ENCODE data around the gene C19orf25.

C19orf25 gene

GRCh38 chr19:1489463-1490310 lies 10.7 kb upstream of the C19orf25 start:
- peak overlapping the region; percentile 78 to 85 for H3K27ac ChIP-seq (ENCODE audit: low read depth in 2 of 2, low read length in 2 of 2)
- peak overlapping the region; percentile 88 to 92 for H3K4me3 ChIP-seq (ENCODE audit: low read length in 2 of 2)
- no peaks in the 10 kb centered on the region for H3K36me3 ChIP-seq (ENCODE audit: control insufficient read depth in 2 of 2, insufficient read depth in 2 of 2, low read length in 2 of 2)
- H3K27me3 ChIP-seq (ENCODE audit: control insufficient read depth in 2 of 2, insufficient read depth in 2 of 2, low read length in 2 of 2): peaks cover 0 to 7% of the 10 kb centered on the region in 2 donors
- H3K4me1 ChIP-seq (ENCODE audit: control insufficient read depth in 2 of 2, insufficient read depth in 2 of 2, low read length in 2 of 2): peaks cover 11 to 16% of the 10 kb centered on the region in 2 donors
- H3K9ac ChIP-seq (ENCODE audit: low read depth in 1 of 2, low read length in 2 of 2): peak overlapping the region; percentile 75 to 78
- no peaks in the 10 kb centered on the region for H3K9me3 ChIP-seq (ENCODE audit: control insufficient read depth in 2 of 2, low read length in 2 of 2)

- Histone ChIP-seq H3K9ac (ENCODE audit: low read depth in 1 of 2, low read length in 2 of 2) (no peak overlapping the region), H3K27me3 (ENCODE audit: control insufficient read depth in 2 of 2, insufficient read depth in 2 of 2, low read length in 2 of 2) (peaks cover 0 to 7% of the 10 kb centered on the region in 2 donors), H3K27ac (ENCODE audit: low read depth in 2 of 2, low read length in 2 of 2) (no peak overlapping the region), H3K36me3 (ENCODE audit: control insufficient read depth in 2 of 2, insufficient read depth in 2 of 2, low read length in 2 of 2) (no peaks in the 10 kb centered on the region), H3K9me3 (ENCODE audit: control insufficient read depth in 2 of 2, low read length in 2 of 2) (no peaks in the 10 kb centered on the region), H3K4me1 (ENCODE audit: control insufficient read depth in 2 of 2, insufficient read depth in 2 of 2, low read length in 2 of 2) (peaks cover 11 to 16% of the 10 kb centered on the region in 2 donors), H3K4me3 (ENCODE audit: low read length in 2 of 2) (no peak overlapping the region)
These were observed 9.2 kb upstream of the C19orf25 start for GRCh38 chr19:1488282-1488601.

- no peaks in the 10 kb centered on the region for H3K9me3 ChIP-seq (ENCODE audit: control insufficient read depth in 2 of 2, low read length in 2 of 2)
- H3K27ac ChIP-seq (ENCODE audit: low read depth in 2 of 2, low read length in 2 of 2): no peak overlapping the region
- peaks cover 11 to 16% of the 10 kb centered on the region in 2 donors for H3K4me1 ChIP-seq (ENCODE audit: control insufficient read depth in 2 of 2, insufficient read depth in 2 of 2, low read length in 2 of 2)
- no peak overlapping the region for H3K4me3 ChIP-seq (ENCODE audit: low read length in 2 of 2)
- peaks cover 0 to 4% of the 10 kb centered on the region in 2 donors for H3K27me3 ChIP-seq (ENCODE audit: control insufficient read depth in 2 of 2, insufficient read depth in 2 of 2, low read length in 2 of 2)
- no peaks in the 10 kb centered on the region for H3K36me3 ChIP-seq (ENCODE audit: control insufficient read depth in 2 of 2, insufficient read depth in 2 of 2, low read length in 2 of 2)
- H3K9ac ChIP-seq (ENCODE audit: low read depth in 1 of 2, low read length in 2 of 2): no peak overlapping the region
These were observed 8.7 kb upstream of the C19orf25 start for GRCh38 chr19:1487576-1488281.

- H3K4me3 ChIP-seq (ENCODE audit: low read length in 2 of 2): no peak overlapping the region
- H3K27ac ChIP-seq (ENCODE audit: low read depth in 2 of 2, low read length in 2 of 2): no peak overlapping the region
- peaks cover 11 to 16% of the 10 kb centered on the region in 2 donors for H3K4me1 ChIP-seq (ENCODE audit: control insufficient read depth in 2 of 2, insufficient read depth in 2 of 2, low read length in 2 of 2)
- peaks cover 0 to 3% of the 10 kb centered on the region in 2 donors for H3K27me3 ChIP-seq (ENCODE audit: control insufficient read depth in 2 of 2, insufficient read depth in 2 of 2, low read length in 2 of 2)
- no peaks in the 10 kb centered on the region for H3K36me3 ChIP-seq (ENCODE audit: control insufficient read depth in 2 of 2, insufficient read depth in 2 of 2, low read length in 2 of 2)
- H3K9ac ChIP-seq (ENCODE audit: low read depth in 1 of 2, low read length in 2 of 2): no peak overlapping the region
- H3K9me3 ChIP-seq (ENCODE audit: control insufficient read depth in 2 of 2, low read length in 2 of 2): no peaks in the 10 kb centered on the region
These were observed 7.9 kb upstream of the C19orf25 start for GRCh38 chr19:1486720-1487575.

- H3K27me3 ChIP-seq (ENCODE audit: control insufficient read depth in 2 of 2, insufficient read depth in 2 of 2, low read length in 2 of 2): no peaks in the 10 kb centered on the region
- no peaks in the 10 kb centered on the region for H3K36me3 ChIP-seq (ENCODE audit: control insufficient read depth in 2 of 2, insufficient read depth in 2 of 2, low read length in 2 of 2)
- H3K9me3 ChIP-seq (ENCODE audit: control insufficient read depth in 2 of 2, low read length in 2 of 2): no peaks in the 10 kb centered on the region
- H3K27ac ChIP-seq (ENCODE audit: low read depth in 2 of 2, low read length in 2 of 2): no peak overlapping the region
- H3K9ac ChIP-seq (ENCODE audit: low read depth in 1 of 2, low read length in 2 of 2): no peak overlapping the region
- no peak overlapping the region for H3K4me3 ChIP-seq (ENCODE audit: low read length in 2 of 2)
- peaks cover 4 to 5% of the 10 kb centered on the region in 2 donors for H3K4me1 ChIP-seq (ENCODE audit: control insufficient read depth in 2 of 2, insufficient read depth in 2 of 2, low read length in 2 of 2)
These were observed 5.0 kb upstream of the C19orf25 start for GRCh38 chr19:1483979-1484428.

GRCh38 chr19:1483131-1483978 lies 4.3 kb upstream of the C19orf25 start:
- Histone ChIP-seq H3K4me1 (ENCODE audit: control insufficient read depth in 2 of 2, insufficient read depth in 2 of 2, low read length in 2 of 2) (peaks cover 7 to 8% of the 10 kb centered on the region in 2 donors), H3K9me3 (ENCODE audit: control insufficient read depth in 2 of 2, low read length in 2 of 2) (no peaks in the 10 kb centered on the region), H3K27ac (ENCODE audit: low read depth in 2 of 2, low read length in 2 of 2) (no peak overlapping the region), H3K9ac (ENCODE audit: low read depth in 1 of 2, low read length in 2 of 2) (no peak overlapping the region), H3K36me3 (ENCODE audit: control insufficient read depth in 2 of 2, insufficient read depth in 2 of 2, low read length in 2 of 2) (no peaks in the 10 kb centered on the region), H3K27me3 (ENCODE audit: control insufficient read depth in 2 of 2, insufficient read depth in 2 of 2, low read length in 2 of 2) (no peaks in the 10 kb centered on the region), H3K4me3 (ENCODE audit: low read length in 2 of 2) (no peak overlapping the region)

GRCh38 chr19:1482361-1483130 lies 3.5 kb upstream of the C19orf25 start:
- no peak overlapping the region for H3K4me3 ChIP-seq (ENCODE audit: low read length in 2 of 2)
- H3K27ac ChIP-seq (ENCODE audit: low read depth in 2 of 2, low read length in 2 of 2): no peak overlapping the region
- no peak overlapping the region for H3K9ac ChIP-seq (ENCODE audit: low read depth in 1 of 2, low read length in 2 of 2)
- H3K9me3 ChIP-seq (ENCODE audit: control insufficient read depth in 2 of 2, low read length in 2 of 2): no peaks in the 10 kb centered on the region
- H3K27me3 ChIP-seq (ENCODE audit: control insufficient read depth in 2 of 2, insufficient read depth in 2 of 2, low read length in 2 of 2): no peaks in the 10 kb centered on the region
- no peaks in the 10 kb centered on the region for H3K36me3 ChIP-seq (ENCODE audit: control insufficient read depth in 2 of 2, insufficient read depth in 2 of 2, low read length in 2 of 2)
- peaks cover 7 to 12% of the 10 kb centered on the region in 2 donors for H3K4me1 ChIP-seq (ENCODE audit: control insufficient read depth in 2 of 2, insufficient read depth in 2 of 2, low read length in 2 of 2)

DNA sequence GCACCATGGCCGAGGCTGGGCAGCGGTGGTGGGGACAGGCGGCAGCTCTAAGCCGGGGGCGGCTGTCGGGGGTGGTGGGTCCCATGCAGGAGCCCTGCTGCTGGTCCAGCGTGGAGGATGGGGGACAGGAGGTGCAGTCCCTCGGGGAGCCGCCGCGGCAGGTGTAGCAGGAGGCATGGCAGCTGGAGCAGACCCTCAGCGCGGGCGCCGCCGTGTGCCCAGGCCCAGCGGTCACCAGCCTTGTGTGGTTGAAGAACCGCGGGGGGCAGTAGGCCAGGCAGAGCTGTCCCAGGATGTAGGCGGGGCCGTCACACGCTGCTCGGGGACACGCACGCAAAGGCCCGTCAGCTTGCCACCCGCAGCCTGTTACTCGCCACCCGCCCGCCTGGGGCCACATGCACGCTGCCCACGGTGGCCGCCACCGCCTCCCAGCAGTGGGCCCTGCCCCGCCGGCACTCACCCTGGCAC lies 2.9 kb upstream of the C19orf25 start:
- H3K27ac ChIP-seq (ENCODE audit: low read depth in 2 of 2, low read length in 2 of 2): no peak overlapping the region
- no peak overlapping the region for H3K9ac ChIP-seq (ENCODE audit: low read depth in 1 of 2, low read length in 2 of 2)
- no peaks in the 10 kb centered on the region for H3K36me3 ChIP-seq (ENCODE audit: control insufficient read depth in 2 of 2, insufficient read depth in 2 of 2, low read length in 2 of 2)
- no peak overlapping the region for H3K4me3 ChIP-seq (ENCODE audit: low read length in 2 of 2)
- no peaks in the 10 kb centered on the region for H3K27me3 ChIP-seq (ENCODE audit: control insufficient read depth in 2 of 2, insufficient read depth in 2 of 2, low read length in 2 of 2)
- peaks cover 7 to 12% of the 10 kb centered on the region in 2 donors for H3K4me1 ChIP-seq (ENCODE audit: control insufficient read depth in 2 of 2, insufficient read depth in 2 of 2, low read length in 2 of 2)
- no peaks in the 10 kb centered on the region for H3K9me3 ChIP-seq (ENCODE audit: control insufficient read depth in 2 of 2, low read length in 2 of 2)

Data from mucosa of rectum (tissue), 2 donors.